ENCODE data around the gene TRPM3.

The TRPM3 gene

DNA sequence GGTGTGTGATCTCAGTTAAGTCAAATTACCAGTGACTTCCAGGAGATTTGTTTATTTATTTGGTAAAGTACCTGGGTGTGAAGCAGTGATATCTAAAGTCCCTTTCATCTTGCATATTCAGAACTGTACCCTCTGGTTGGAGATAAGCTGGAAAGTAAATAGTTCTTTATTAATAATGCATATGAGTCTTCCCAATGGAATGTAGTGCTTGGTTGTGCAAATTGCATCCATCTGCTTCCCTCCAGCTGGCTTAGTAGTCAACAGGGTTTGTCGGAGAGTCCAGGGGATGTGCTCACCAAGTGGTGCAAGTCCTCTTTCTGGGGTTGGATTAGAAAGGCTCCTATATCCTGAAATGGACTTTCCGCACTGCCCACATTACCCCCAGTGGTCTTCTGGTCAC, 42.0 kb downstream of the TRPM3 start:
- no peak overlapping the region for H3K4me3 ChIP-seq (replicated peaks; ENCODE audit: low read depth, low read length)
- TF ChIP-seq, protein P1, sequence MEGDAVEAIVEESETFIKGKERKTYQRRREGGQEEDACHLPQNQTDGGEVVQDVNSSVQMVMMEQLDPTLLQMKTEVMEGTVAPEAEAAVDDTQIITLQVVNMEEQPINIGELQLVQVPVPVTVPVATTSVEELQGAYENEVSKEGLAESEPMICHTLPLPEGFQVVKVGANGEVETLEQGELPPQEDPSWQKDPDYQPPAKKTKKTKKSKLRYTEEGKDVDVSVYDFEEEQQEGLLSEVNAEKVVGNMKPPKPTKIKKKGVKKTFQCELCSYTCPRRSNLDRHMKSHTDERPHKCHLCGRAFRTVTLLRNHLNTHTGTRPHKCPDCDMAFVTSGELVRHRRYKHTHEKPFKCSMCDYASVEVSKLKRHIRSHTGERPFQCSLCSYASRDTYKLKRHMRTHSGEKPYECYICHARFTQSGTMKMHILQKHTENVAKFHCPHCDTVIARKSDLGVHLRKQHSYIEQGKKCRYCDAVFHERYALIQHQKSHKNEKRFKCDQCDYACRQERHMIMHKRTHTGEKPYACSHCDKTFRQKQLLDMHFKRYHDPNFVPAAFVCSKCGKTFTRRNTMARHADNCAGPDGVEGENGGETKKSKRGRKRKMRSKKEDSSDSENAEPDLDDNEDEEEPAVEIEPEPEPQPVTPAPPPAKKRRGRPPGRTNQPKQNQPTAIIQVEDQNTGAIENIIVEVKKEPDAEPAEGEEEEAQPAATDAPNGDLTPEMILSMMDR (IDR thresholded peaks at IDR 0.05; ENCODE audit: low read length, missing control alignments), result no peak
- DNase-seq (ENCODE audit: low read depth), result peak; percentile 16

DNA sequence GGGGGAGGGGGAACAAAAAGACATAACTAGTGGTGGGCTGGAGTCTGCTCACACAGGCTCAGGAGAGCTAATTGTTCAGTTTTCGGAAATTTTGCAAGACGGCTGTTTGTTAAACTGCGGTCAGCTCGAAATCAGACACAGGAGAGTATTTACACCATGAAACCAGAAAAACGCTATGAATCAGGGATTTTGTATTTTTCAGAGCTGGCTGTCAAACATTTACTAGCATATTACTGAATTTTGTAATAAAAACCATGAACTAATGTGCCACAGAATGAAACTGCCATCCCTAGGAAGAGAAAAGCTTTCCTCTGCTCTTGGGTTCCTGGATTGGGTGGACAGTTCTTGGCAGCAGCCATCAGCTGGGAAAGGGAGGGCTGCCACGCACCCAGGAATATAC, 45.3 kb downstream of the TRPM3 start:
- TF ChIP-seq, protein P1 (IDR thresholded peaks at IDR 0.05; ENCODE audit: low read length, missing control alignments), result no peak
- DNase-seq (ENCODE audit: low read depth), result no peak
- H3K4me3 ChIP-seq (replicated peaks; ENCODE audit: low read depth, low read length), result no peak overlapping the region

DNA sequence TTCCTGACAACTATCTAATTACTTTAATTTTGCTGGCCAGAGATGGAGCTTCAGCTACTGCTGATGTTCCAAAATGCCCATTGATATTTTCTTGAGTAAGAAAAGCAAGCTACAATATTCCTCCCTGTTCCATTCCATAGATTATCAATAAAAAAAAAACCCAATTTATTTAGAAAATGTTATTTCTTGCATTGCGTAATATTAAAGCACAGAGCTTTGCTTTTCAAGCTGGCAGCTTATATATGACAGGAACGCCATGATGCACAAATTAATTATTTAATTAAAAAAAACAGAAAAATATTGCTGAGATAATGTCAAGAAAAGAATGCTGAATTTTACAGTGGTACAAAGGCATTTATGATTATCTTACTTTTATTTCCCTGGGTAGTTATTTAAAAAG, 47.9 kb downstream of the TRPM3 start:
- TF ChIP-seq, protein P1 (IDR thresholded peaks at IDR 0.05; ENCODE audit: low read length, missing control alignments), result no peak

DNA sequence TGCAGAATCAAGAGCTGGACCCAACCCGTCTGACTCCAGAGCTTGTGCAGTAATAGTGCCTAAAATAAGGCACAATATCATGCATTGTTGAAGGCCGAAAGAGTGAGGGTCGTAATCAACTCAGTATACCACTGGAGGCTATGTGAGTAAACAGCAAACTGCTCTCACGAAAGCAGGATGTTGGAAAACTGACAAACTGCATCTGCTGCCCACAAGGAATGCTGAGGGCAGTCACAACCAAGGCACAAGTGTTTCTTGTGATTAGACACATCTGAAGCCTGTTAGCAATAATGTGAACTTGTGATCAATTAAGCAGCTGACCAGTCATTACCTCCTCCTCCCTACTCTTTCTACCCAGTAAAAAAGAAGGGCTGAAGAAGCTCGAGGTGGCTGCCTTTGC, 48.8 kb downstream of the TRPM3 start:
- DNase-seq (ENCODE audit: low read depth), result no peak
- TF ChIP-seq, protein P1 (IDR thresholded peaks at IDR 0.05; ENCODE audit: low read length, missing control alignments), result no peak
- H3K4me3 ChIP-seq (replicated peaks; ENCODE audit: low read depth, low read length), result no peak overlapping the region

More for the DNA sequence above, 47.9 kb downstream of the TRPM3 start:
- DNase-seq (ENCODE audit: low read depth), result no peak
- no peak overlapping the region for H3K4me3 ChIP-seq (replicated peaks; ENCODE audit: low read depth, low read length)

DNA sequence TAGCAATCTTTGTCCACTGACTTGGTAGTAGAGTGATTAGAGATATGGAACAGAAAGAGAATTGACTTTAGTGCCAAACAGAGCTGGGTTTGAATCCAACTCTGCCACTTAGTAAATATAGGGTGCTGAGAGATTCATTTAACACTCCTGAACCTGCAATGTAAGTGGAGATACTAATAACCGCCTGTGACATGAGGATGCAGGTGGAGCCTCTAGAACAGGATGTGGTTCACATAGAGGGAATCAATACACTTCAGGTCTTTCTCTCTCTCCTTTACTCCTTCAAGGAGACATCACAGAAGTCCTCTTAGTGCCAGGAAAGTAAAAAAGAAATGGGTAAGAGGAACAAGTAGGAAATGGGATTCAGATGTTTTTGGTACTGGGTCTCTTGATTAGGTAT, 49.8 kb downstream of the TRPM3 start:
- no peak overlapping the region for H3K4me3 ChIP-seq (replicated peaks; ENCODE audit: low read depth, low read length)
- DNase-seq (ENCODE audit: low read depth), result no peak
- TF ChIP-seq, protein P1 (IDR thresholded peaks at IDR 0.05; ENCODE audit: low read length, missing control alignments), result no peak

DNA sequence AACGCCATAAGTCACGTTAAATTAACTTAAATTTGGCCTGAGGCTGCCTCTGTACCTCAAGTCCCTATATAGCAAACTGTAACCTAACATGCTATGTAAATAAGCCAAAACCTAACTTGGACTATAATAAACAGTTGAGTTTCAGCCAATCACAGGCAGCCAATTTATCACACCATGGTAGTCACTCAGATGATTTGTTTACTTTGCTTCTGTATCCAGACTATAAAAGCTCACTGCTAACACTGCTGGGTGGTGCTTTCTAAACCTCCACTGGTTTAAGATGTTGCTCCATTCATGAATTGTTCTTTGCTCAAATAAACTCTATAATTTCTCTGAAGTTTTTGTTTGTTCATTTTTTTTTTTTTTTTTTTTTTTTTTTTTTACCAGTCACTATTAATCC, 62.8 kb downstream of the TRPM3 start:
- TF ChIP-seq, protein P1 (IDR thresholded peaks at IDR 0.05; ENCODE audit: low read length, missing control alignments), result no peak
- H3K4me3 ChIP-seq (replicated peaks; ENCODE audit: low read depth, low read length), result no peak overlapping the region
- no peak for DNase-seq (ENCODE audit: low read depth)

DNA sequence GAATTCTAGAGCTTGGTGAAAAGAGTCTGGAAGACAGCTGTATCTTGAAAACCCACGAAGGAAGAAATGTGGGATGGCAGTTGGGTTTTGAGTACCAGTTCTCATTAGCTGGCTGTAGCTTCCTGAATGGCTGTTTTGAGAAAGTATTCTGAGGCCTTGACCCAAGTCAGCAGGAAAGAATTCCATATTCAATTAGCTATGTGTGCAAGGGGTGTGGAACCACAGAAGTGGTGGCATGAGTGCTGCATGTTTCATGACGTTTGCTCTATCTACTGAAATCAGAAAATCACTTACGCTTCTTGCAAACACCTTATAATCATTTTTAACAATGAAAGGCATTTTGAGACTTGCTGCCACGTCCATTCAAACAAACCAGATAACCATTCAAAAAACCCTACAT, 69.1 kb downstream of the TRPM3 start:
- H3K4me3 ChIP-seq (replicated peaks; ENCODE audit: low read depth, low read length), result no peak overlapping the region
- DNase-seq (ENCODE audit: low read depth), result no peak
- TF ChIP-seq, protein P1 (IDR thresholded peaks at IDR 0.05; ENCODE audit: low read length, missing control alignments), result no peak
